GM20000 (cell line): ENCODE measurements around the gene LRRIQ1.

Source experiments
- DNase-seq: peaks from one replicate; pipeline ENCODE4 v3.0.0; 2012; ENCODE audit warnings: low spot score
- TF ChIP-seq, protein P1 (sequence below): IDR thresholded peaks from 2 replicates; pipeline ENCODE4 v1.5.1; 2012; ENCODE audit warnings: mild to moderate bottlenecking, control low read depth; ENCODE audit errors: extremely low read depth, missing control alignments

Gene LRRIQ1

GRCh38 chr12:85017618-85018017 lies 18.5 kb upstream of the LRRIQ1 start:
- TF ChIP-seq, protein P1, sequence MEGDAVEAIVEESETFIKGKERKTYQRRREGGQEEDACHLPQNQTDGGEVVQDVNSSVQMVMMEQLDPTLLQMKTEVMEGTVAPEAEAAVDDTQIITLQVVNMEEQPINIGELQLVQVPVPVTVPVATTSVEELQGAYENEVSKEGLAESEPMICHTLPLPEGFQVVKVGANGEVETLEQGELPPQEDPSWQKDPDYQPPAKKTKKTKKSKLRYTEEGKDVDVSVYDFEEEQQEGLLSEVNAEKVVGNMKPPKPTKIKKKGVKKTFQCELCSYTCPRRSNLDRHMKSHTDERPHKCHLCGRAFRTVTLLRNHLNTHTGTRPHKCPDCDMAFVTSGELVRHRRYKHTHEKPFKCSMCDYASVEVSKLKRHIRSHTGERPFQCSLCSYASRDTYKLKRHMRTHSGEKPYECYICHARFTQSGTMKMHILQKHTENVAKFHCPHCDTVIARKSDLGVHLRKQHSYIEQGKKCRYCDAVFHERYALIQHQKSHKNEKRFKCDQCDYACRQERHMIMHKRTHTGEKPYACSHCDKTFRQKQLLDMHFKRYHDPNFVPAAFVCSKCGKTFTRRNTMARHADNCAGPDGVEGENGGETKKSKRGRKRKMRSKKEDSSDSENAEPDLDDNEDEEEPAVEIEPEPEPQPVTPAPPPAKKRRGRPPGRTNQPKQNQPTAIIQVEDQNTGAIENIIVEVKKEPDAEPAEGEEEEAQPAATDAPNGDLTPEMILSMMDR: no peak

DNA sequence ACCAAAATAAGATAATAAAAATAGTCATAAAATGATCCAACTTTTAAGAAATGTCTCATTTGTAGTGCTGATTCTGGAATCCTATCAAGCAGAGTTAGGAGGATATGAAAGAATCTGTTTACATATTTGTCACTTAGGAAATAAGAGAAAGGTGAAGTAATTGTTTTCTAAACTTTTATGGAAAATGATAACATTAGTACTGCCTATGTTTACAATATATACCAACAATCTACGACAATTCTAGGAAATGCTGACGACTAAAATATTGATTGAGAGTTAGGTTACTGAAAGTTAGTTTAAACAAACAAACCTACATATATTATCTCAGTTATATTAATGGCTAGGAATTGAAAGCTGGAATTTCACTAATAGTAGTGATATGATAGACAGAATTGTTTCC lies 18.1 kb upstream of the LRRIQ1 start:
- DNase-seq: no peak
- TF ChIP-seq, protein P1: no peak

More at GRCh38 chr12:85017618-85018017, 18.5 kb upstream of the LRRIQ1 start:
- DNase-seq: no peak

- DNase-seq: peak; percentile 10
- TF ChIP-seq, protein P1: peak; percentile 6
Observed at GRCh38 chr12:85029456-85029855, 6.7 kb upstream of the LRRIQ1 start.

- TF ChIP-seq, protein P1: no peak
- no peak for DNase-seq
Observed at GRCh38 chr12:85036733-85037132, 582 bp downstream of the LRRIQ1 start.

GRCh38 chr12:85041395-85041794 lies 5.2 kb downstream of the LRRIQ1 start:
- TF ChIP-seq, protein P1: no peak
- no peak for DNase-seq

GRCh38 chr12:85043829-85044228 lies 7.7 kb downstream of the LRRIQ1 start:
- no peak for DNase-seq
- TF ChIP-seq, protein P1: no peak

DNA sequence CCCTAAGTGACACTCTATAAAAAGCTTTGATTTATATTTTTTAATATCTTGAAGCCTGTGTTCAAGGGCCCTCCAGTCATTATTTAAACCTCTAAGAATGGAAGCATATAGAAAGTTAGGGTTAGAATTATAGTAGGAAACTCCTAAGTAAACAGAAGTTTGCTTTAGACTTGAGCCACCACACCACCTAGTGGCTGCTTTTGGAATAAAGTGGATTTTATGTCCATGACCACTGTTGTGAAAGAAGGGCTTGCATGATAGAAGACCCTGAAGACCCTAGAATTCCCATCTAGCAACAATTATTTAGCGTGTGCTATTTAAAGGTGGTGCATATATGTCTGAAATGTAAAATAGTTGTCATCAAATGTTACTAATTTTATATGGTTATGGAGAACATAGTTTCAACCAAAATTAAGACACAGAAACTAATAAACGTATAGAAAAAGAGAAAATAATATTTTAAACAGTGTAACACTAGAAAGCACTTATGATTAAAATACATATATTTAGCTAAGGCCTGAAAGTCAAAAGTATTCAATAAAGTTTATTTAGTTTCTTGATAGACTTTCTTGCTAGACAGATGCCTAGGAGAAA lies 21.3 kb downstream of the LRRIQ1 start:
- TF ChIP-seq, protein P1: peak; percentile 67
- DNase-seq: peak; percentile 16
